Vagina (tissue), 2 donors: ENCODE data around the gene IRF5. TPM values are rescaled to one million over a fixed set of nuclear protein-coding genes. Genes with fewer than 3 reads are reported as not detected.

Experiments used
- DNase-seq, 2 donors: peaks; one replicate each; pipeline ENCODE4 v3.0.0-alpha.2; 2017; ENCODE audit errors: extremely low spot score in 2 of 2
- H3K27ac ChIP-seq: fragments of 200-600 bp; sonication (generic); one replicate; pipeline ENCODE4 v1.5.1; 2019
- H3K27me3 ChIP-seq: fragments of 200-600 bp; sonication (generic); one replicate; pipeline ENCODE4 v1.5.1; 2019
- H3K36me3 ChIP-seq, 2 donors: fragments of 200-600 bp; sonication (generic); one replicate each; pipeline ENCODE4 v1.5.1; 2017 to 2019
- H3K4me1 ChIP-seq: fragments of 200-600 bp; sonication (generic); one replicate; pipeline ENCODE4 v1.5.1; 2019
- H3K4me3 ChIP-seq, 2 donors: fragments of 200-600 bp; sonication (generic); 1 replicate in 1 of 2; 2 replicates in 1 of 2; pipeline ENCODE4 v1.5.1; 2016 to 2019
- H3K9me3 ChIP-seq: fragments of 200-600 bp; sonication (generic); one replicate; pipeline ENCODE4 v1.5.1; 2019
- POLR2A ChIP-seq, 2 donors: fragments of 450-650 bp; IDR thresholded peaks; one replicate each; pipeline ENCODE4 v1.6.1; 2017; ENCODE audit warnings: antibody characterized with exemption in 2 of 2, mild to moderate bottlenecking in 2 of 2, moderate library complexity in 2 of 2
- POLR2AphosphoS5 ChIP-seq, 2 donors: sonication (generic); formaldehyde crosslinking; IDR thresholded peaks; one replicate each; pipeline ENCODE4 v1.9.0; 2017; ENCODE audit warnings: antibody characterized with exemption in 2 of 2, mild to moderate bottlenecking in 2 of 2, low read depth in 1 of 2; ENCODE audit not compliant: insufficient read depth in 1 of 2
- intact Hi-C: fragments of 100-400 bp; cut with DNase I; formaldehyde crosslinking; loops from one replicate; pipeline ENCODE4 v1.15.1; 2023
- total RNA-seq: library from RNA; depleted of rRNA; stranded (reverse); fragments of >200 nt; gene quantifications from one replicate; pipeline ENCODE4 v1.2.3, GENCODE V29; 2016
- TF ChIP-seq, protein P1 (sequence below), 3 experiments: fragments of 450-650 bp in 2 of 3; fragments of 200-600 bp in 1 of 3; sonication (generic) in 1 of 3; IDR thresholded peaks; one replicate each; pipeline ENCODE4 v1.5.1; 2017 to 2019; ENCODE audit warnings: antibody characterized with exemption in 3 of 3, mild to moderate bottlenecking in 2 of 3, moderate library complexity in 2 of 3

The IRF5 gene
- total RNA-seq, 1 donor from 2014 or later: 15.0 TPM

- Histone ChIP-seq H3K4me1 (no peaks in the 10 kb centered on the region), H3K4me3 (no peak overlapping the region), H3K9me3 (no peaks in the 10 kb centered on the region), H3K27me3 (no peaks in the 10 kb centered on the region), H3K36me3 (no peaks in the 10 kb centered on the region), H3K27ac (no peak overlapping the region)
- intact Hi-C loops: no loop called here
- DNase-seq: no peak
- TF ChIP-seq POLR2A (IDR thresholded peaks at IDR 0.05): no peak
- TF ChIP-seq, protein P1, sequence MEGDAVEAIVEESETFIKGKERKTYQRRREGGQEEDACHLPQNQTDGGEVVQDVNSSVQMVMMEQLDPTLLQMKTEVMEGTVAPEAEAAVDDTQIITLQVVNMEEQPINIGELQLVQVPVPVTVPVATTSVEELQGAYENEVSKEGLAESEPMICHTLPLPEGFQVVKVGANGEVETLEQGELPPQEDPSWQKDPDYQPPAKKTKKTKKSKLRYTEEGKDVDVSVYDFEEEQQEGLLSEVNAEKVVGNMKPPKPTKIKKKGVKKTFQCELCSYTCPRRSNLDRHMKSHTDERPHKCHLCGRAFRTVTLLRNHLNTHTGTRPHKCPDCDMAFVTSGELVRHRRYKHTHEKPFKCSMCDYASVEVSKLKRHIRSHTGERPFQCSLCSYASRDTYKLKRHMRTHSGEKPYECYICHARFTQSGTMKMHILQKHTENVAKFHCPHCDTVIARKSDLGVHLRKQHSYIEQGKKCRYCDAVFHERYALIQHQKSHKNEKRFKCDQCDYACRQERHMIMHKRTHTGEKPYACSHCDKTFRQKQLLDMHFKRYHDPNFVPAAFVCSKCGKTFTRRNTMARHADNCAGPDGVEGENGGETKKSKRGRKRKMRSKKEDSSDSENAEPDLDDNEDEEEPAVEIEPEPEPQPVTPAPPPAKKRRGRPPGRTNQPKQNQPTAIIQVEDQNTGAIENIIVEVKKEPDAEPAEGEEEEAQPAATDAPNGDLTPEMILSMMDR (IDR thresholded peaks at IDR 0.05): no peak
- no peak for TF ChIP-seq POLR2AphosphoS5 (IDR thresholded peaks at IDR 0.05; ENCODE audit: insufficient read depth in 1 of 2, low read depth in 1 of 2)
Measured at GRCh38 chr7:128928159-128928813, 9.4 kb upstream of the IRF5 start.

GRCh38 chr7:128928882-128929788 is 8.6 kb upstream of the IRF5 start:
- Histone ChIP-seq H3K4me3 (no peak overlapping the region), H3K27me3 (no peaks in the 10 kb centered on the region), H3K27ac (no peak overlapping the region), H3K9me3 (no peaks in the 10 kb centered on the region), H3K36me3 (no peaks in the 10 kb centered on the region), H3K4me1 (no peaks in the 10 kb centered on the region)
- intact Hi-C loops: no loop called here
- no peak for DNase-seq
- TF ChIP-seq POLR2A (IDR thresholded peaks at IDR 0.05) (no peak), POLR2AphosphoS5 (IDR thresholded peaks at IDR 0.05; ENCODE audit: insufficient read depth in 1 of 2, low read depth in 1 of 2) (no peak)
- TF ChIP-seq, protein P1 (IDR thresholded peaks at IDR 0.05): no peak

- Histone ChIP-seq H3K27ac (no peak overlapping the region), H3K27me3 (no peaks in the 10 kb centered on the region), H3K4me1 (no peaks in the 10 kb centered on the region), H3K9me3 (no peaks in the 10 kb centered on the region), H3K4me3 (no peak overlapping the region), H3K36me3 (no peaks in the 10 kb centered on the region)
- DNase-seq: no peak
- no peak for TF ChIP-seq POLR2A (IDR thresholded peaks at IDR 0.05)
- TF ChIP-seq, protein P1 (IDR thresholded peaks at IDR 0.05): no peak
- no peak for TF ChIP-seq POLR2AphosphoS5 (IDR thresholded peaks at IDR 0.05; ENCODE audit: insufficient read depth in 1 of 2, low read depth in 1 of 2)
- intact Hi-C loops: no loop called here
Measured at GRCh38 chr7:128931190-128931798, 6.4 kb upstream of the IRF5 start.

DNA sequence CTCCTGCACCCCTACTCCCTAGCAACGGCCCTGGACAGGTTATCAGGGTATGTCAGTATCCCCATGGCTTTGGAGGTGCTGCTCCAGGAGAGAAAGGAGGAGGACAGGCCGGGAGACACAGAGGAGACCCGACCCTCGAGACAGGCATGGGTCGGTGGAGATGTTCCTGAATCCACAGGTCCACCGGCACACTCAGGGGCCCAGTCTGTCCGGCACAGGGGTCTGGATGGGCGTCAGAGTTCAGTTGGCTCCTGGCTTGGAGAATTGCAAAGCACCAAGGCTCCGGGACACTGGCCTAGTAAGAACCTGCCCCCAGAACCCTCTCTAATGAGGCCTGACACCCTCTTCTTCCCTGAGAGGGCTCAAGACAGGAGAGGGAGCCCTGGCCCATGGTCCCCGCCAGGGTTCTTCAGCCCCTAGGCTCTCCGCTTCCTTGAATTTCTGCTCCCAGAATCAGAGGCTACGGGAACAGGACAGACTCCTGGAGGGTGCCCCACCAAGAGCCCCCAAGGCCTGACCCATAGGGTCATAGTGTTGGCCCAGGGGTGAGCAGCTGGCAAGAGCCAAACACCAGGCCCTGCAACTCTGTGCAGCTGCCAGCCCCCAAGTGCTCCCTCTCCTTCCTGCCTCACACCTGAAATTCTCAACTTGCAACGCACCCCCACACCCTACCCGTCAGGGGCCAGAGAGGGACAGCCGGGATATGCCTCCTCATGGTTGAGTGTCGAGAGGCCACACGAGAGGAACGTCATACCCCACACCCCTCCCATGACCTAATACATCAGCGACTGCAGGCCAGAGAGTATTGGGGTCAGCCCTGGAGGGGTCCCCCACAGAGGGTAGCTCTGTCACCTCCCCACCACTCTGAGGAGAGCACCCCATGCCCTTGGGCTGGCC is 5.5 kb upstream of the IRF5 start:
- H3K27ac ChIP-seq: no peak overlapping the region
- no peaks in the 10 kb centered on the region for H3K27me3 ChIP-seq
- H3K36me3 ChIP-seq: no peaks in the 10 kb centered on the region
- intact Hi-C loops: no loop called here
- H3K4me1 ChIP-seq: no peaks in the 10 kb centered on the region
- no peak for DNase-seq
- no peak overlapping the region for H3K4me3 ChIP-seq
- no peak for TF ChIP-seq POLR2AphosphoS5 (IDR thresholded peaks at IDR 0.05; ENCODE audit: insufficient read depth in 1 of 2, low read depth in 1 of 2)
- no peak for TF ChIP-seq POLR2A (IDR thresholded peaks at IDR 0.05)
- TF ChIP-seq, protein P1 (IDR thresholded peaks at IDR 0.05): no peak
- H3K9me3 ChIP-seq: no peaks in the 10 kb centered on the region
